Activated CD4-positive, alpha-beta T cell treated with anti-CD3 and anti-CD28 coated beads for 24 hours (primary cell): ENCODE data around the gene CNTFR.
A peak's percentile ranks its signal among the peaks of the same experiment; 100 is the strongest.
"Not testable (repeated sequence)": the region's sequence is repeated elsewhere in the genome, so short reads cannot be mapped to it uniquely, and the experiment has no call there.

ENCODE experiments used
- DNase-seq, 2 donors: peaks; one replicate each; pipeline ENCODE4 v3.0.0-alpha.2; 2020; ENCODE audit warnings: low read depth in 2 of 2

CNTFR gene, protein sequence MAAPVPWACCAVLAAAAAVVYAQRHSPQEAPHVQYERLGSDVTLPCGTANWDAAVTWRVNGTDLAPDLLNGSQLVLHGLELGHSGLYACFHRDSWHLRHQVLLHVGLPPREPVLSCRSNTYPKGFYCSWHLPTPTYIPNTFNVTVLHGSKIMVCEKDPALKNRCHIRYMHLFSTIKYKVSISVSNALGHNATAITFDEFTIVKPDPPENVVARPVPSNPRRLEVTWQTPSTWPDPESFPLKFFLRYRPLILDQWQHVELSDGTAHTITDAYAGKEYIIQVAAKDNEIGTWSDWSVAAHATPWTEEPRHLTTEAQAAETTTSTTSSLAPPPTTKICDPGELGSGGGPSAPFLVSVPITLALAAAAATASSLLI

DNA sequence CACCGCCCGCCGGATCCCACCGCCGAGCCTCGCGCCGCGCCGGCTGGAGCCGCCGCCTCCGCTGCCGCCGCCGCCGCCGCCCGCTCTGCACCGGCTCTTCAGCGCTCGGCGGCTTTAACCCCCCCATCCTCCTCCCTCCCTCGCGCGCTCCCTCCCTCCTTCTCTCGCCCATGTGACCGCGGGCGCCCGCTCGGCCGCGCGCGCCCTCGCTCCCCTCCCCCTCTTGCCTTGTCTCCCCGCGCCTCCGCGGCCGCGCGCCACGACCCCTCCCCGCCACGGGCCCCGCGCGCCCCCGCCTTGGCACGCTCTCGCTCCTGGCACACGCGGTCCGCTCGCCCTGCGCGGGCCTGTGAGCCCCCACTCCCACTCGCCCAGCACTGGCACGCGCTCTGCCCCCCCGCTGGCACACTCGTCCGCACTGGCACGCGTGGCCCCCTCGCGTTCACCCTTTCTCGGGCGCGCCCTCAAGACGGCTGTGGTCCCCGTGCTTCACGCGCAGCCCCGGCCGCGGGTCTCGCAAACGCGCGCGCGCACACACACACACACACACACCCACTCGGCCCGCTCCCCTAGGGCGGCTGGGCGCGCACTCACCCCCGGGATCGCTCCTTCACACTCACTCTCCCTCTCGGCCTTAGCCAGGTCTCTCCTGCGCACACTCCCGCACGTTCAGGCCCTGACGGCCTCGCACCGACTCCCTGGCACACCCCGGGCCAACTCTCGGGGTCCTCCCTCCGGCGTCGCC is at the start of gene CNTFR:
TSS of gene CNTFR (minus strand) at position 89 of the 745 bp plus-strand sequence. CDS start 20,743 bp downstream, outside the sequence.
- DNase-seq = no peak

DNA sequence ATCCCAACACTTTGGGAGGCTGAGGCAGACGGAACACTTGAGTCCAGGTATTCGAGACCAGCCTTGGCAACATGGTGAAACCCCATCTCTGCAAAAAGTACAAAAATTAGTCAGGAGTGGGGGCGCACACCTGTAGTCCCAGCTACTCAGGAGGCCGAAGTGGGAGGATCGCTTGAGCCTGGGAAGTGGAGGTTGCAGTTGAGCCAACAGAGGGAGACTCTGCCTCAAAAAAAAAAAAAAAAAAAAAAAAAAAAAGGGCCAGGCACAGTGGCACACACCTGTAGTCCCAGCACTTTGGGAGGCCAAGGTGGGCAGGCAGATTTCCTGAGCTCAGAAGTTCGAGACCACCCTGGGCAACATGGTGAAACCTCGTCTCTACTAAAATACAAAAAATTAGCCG is 49.8 kb upstream of the CNTFR start:
- not testable (repeated sequence) for DNase-seq

DNA sequence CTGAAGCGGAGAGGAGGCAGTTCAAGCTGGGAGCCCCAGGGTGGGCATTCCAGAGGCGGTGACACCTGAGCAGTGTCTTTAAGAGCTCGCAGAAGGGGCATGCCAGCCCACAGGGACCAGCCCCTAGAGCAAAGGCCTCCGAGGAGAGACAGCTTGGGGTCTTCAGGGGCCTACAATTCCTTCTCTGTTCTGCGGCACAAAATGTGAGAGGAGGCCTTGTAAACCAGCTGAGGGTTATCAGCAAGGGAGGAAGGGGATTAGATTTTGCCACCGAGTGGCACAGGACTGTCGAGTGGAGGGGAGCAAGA is 48.6 kb upstream of the CNTFR start:
- DNase-seq = no peak

DNA sequence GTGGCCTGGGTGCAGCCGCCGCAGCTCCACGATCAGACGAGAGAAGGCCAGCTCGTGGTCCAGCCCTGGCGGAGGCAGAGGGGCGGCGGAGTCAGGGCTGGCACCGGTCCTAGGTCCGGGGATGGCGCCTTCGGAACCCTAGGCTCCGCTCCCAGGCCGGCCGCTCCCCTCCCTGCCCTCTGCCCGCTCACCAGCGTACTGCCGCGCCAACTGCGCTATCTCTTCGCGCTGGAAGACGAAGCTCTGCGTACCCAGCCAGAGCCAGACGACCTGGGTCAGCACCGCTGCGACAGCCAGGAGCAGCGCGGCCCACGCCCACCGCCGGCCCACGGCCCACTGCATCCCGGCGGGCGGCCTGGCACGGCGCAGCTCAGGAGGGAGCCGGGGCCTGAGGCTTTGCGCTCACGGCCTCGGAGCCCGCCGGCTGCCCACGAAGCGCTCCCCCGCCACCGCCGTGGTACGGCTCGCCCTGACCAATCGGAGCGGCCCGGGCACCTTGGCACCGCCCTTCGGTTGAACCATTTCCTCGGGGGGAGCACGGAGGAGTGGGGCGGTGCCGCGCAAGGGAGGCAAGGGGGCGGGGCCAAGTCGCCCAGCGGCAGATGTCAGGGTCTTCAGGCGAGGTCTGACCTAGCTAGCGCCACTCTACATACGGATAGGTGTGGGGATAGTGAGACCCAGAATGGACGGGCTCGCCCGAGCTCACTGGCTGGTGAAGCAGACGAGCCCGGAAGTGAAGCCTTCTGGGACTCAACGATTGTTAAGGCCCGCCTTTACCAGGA is 48.0 kb upstream of the CNTFR start, which contains the start of gene SIGMAR1:
TSS of gene SIGMAR1 (minus strand) at position 432 of the 782 bp plus-strand sequence. CDS start at position 342, 90 bp downstream.
- DNase-seq = peak; percentile 83 to 91

DNA sequence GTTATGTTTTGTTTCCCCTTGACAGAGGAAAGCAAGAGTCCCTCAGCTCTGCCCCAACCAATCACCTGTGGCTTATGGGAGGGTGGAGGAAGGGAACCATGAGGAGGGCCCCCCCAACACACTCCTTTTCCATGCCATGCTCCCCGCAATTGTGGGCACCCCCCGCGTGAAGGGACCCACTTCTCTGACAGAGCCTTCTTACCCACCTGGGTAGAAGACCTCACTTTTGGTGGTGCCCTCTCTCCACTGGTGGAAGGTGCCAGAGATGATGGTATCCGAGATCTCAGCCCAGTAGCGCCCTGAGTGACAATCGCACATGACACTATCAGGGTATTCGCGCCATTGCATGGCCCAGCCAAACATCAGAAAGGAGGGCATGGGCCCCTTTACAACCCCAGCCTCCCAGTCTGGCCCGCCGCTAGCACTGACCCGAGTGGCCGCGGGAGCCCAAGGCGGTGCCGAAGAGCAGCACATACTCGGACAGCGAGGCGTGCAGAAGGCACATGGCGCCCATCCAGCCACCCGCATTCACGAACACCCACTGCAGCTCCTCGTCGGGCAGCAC is 47.3 kb upstream of the CNTFR start:
- no peak for DNase-seq

DNA sequence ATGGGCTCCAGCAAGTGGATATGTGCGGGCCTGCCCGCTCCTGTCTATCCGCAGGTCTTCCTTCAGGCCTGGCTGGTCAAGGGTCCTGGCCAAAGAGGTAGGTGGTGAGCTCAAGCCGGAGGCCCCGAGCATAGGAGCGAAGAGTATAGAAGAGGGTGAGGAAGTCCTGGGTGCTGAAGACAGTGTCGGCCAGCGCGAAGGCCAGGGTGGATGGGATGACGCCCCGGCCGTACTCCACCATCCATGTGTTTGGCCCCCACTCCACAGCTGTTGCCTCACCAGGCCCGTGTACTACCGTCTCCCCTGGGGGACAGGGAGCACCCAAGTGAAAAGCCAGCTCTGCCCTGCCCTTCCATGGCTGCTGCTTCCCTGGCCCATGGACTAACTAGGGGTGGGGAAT is 46.0 kb upstream of the CNTFR start:
- no peak for DNase-seq

DNA sequence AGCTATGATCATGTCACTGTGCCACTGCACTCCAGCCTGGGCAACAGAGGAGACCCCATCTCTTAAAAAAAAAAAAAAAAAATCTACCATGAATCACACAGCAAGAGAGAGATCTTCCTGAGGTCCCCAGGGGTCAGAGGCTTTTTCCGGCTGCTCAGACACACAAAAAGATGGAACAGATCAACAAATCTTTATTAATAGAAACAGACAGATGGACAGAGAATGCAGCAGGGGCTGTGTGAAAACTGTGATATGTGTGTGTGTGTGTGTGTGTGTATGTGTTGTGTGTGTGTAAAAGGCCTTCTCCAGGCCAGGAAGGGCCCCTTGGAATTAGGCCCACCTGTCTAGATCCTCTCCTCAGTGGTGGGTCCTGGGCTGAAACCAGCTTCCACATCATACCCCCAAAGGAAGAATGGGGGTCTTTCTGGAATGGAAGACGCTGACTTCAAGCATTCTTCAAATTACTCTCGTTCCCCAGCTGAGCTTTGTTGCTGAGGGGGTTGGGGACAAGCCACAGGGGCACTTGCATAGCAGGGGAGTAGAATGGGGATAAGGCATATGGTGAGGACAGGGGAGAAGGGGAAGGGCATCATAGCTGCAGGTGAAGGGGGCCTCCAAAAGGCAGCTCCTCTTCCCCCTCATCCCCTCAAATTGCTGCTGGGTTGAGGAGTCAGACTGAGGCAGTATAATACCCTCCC is 45.2 kb upstream of the CNTFR start:
- DNase-seq = no peak

DNA sequence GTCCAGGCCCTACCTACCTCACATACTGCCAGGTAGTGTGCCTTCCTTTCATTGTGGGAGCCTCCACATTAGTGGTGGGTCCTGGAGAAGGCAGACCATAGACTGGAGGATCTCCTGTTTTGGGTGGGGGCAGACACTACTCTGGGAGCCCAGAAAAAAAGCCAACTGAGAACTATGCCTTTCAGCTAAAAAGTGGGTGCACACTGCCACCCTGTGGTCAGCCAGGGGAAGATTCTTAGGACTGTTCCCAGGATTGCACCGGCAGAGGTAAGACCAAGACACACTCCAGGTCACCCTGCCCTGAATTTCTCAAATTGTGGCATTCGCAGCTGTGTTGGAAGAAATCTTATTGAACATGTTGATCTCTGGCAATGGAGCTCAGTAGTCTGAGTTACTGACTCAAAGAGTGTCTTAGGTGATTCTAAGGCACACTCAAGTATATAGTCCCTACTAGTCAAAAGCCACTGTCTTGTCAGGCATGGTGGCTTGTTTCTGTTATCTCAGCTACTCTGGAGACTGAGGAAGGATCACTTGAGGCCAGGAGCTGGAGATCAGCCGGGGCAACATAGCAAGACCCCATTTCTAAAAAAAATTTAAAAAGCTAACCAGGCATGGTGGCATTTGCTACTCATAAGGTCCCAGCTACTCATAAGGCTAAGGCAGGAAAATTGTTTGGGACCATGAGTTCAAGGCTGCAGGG is 44.5 kb upstream of the CNTFR start:
- DNase-seq = peak; percentile 59 to 65

DNA sequence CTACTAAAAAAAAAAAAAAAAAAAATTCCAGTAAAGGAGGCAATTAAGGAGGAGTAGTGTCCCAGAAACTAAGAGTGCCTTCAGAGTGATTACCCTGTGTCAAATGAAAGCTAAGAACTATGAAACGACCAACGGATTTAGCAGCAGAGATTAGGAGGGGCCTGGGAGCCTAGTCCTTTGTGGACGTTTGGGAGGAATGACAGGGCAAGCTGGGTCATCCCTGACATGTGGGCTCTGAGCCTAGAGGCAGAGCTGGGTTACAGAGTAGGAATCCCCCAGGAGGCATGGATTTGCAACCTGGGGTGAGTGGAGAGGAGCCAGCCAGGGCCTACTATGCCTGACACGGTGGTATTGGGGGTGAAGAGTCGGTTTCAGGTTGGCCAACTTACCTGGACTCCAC is 43.6 kb upstream of the CNTFR start:
- no peak for DNase-seq

DNA sequence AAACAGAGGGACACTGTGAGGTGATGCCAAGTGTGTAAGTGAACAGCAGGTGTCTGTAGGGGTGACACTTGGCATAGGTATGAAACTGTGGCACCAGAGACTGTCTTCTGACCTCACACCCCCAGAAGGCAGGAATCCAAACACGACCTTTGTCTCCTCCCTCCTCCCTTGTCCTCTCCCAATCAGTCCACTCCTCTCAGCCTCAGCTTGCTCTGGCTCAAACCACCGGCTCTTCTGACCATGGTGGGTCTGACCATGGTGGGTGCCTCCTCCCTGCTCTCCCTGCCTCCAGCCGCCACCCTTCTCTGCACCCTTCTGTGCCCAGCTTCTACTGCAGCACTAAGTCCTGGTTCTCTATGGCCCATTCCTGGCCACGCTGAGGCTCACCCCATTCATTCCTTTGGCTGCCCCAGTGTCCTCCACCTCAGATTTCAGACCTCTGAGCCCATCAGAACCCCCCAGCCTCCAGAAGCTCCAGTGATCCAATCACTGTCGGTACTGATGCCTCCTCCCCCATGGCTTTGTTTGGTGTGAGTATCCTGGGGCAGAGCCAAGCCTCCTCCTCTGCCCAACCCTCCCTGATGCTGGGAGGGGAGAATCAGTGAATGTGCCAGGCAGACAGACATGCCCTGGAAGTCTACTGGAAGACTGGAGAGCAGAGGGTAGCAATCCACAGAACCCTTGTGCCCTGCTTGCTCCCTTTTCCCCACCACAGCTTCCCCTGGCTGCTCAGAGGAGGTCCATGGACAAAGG is 41.1 kb upstream of the CNTFR start:
- no peak for DNase-seq

DNA sequence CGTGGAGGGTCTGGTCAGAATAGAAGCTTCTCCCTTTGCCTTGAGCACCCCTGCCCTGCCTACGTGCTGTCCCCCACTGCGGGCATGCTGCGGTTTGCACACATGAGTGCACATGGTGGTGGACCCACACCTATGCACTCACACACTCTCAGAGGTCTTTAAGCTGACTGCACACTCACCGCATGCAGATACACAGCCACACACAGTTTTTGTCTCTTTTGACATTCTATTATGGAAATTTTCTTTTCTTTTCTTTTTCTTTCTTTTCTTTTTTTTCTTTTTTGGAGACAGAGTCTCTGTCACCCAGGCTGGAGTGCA is 39.9 kb upstream of the CNTFR start:
- no peak for DNase-seq

DNA sequence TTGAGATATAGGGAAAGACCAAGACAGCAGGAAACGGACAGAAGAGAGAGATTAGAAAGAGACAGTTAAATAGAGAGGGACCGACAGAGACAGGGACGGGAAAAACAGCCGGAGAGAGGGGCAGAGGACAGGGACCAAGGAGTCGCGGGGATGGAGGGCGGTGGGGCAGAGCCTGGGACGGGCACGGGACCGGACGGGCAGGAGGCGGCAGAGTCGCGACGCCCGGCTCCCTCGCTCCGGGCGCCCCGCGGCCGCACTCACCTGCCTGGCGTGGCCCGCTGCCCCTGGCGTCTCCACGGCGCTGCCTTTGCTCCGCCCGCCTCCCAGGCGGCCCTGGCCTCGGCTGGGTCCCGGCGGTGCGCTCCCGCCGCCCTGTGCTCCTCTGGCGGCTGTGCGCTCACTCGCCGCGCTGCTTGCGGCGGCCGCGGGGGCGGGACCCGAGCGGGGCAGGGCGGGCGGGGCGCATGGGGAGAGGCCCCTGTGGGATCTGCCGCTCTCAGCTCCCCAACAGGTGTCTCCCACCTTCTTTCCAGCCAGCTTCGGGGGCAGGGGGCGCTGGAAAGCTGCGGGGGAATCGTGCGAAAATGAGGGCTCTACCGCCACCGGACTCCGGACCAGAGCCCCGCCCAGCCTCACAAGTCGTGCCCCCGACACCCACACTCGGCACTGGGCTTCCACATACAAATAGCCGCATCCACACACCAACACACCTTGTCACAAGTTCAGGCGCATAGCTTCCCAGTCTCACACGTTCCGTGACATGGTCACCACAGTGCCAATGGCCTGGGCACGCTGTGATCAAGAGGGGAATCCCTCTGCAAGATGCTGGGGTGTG is 39.3 kb upstream of the CNTFR start, which contains the start of gene ARID3C:
TSS of gene ARID3C (minus strand) at position 411 of the 835 bp plus-strand sequence. CDS start 1,052 bp downstream, outside the sequence.
- no peak for DNase-seq

DNA sequence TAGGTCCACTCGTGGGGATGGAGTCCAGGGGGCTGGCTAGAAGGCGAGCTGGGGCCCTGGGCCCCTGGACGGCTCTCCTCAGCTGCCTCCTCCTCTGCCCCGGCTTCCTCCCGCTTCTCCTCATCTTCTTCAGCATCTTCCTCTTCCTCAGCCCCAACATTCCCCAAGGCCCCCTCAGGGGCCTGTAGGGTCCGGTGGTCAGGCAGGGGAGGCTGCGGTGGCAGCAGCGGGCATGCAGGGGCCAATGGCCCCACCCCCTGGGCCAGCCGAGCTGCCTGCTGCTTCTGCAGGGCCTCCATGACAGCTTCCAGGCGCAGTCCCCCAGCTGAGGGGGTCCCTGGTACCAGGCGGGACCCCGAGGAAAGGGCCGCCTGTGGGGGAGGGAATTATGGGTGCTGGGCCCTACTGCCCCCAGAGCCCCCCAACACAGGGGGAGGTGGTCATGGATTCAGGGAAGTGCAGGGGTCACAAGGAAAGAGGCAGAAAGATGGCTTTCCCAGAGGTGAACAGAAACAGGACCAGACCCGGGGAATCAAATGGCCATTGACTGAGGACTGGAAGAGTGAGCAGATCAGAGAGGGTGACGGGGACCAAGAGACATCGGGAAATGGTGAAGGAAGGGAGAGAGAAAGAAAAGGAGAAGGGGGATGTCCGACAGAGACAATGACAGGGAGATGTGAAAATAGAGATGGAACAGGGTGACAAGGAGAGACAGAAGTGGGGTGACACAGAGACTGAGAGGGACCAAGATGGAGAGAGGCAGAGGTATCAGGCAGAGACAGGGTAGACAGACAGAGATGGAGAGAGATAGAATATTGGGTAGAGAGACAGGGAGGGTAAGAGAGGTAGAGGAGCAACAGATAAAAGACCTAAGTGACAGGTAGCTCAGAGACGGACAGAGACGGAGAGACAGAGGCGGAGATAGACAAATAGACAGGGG is 38.5 kb upstream of the CNTFR start:
- no peak for DNase-seq

DNA sequence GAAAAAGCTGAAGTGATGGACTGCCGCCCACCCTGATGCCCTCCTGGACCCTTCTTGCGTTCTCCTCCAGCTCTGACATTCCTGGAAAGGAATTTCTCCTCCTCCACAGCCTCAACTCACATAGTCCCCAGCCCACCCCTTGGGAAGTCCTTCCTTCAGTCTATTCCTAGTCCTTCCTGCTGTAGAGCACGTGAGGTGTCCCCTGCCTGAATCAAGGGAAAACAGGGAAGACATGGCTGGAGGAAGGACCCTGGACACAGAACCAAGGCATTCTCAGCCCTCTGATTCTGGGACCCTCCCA is 35.6 kb upstream of the CNTFR start:
- DNase-seq = no peak

DNA sequence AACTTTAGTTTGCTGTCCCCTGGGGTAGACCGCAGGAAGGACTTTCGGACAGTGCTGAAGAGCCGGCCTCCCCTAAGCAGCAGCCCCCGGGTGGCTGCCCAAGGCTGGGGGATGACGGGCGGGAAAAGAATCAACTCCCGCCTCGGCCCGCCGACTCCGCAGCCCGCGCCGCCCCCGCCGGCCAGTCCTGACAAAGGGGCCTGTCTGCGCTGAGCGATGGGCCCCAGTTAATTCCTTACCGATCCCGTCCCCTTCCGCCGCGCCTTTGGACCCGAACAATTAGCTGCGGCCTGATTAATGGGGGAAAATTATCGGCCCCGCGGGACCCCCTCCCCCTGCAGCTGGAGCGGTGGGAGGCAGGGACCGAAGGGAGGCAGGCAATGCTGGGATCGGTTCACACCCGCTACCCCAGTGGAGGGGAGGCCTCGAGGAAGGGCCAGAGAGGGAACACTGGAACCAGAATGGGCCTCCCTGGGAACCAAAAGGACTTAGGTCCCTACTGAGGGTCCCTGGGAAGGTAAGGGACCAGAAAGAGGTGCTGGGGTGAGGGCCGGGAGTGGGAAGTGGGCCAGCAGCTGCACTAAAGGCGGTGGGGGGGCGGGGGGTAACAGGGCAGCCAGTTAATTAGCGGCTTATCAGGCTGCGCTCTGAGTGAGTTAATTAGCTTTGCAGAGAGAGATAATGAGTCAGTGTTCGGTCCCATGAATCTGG is 35.1 kb upstream of the CNTFR start:
- no peak for DNase-seq

DNA sequence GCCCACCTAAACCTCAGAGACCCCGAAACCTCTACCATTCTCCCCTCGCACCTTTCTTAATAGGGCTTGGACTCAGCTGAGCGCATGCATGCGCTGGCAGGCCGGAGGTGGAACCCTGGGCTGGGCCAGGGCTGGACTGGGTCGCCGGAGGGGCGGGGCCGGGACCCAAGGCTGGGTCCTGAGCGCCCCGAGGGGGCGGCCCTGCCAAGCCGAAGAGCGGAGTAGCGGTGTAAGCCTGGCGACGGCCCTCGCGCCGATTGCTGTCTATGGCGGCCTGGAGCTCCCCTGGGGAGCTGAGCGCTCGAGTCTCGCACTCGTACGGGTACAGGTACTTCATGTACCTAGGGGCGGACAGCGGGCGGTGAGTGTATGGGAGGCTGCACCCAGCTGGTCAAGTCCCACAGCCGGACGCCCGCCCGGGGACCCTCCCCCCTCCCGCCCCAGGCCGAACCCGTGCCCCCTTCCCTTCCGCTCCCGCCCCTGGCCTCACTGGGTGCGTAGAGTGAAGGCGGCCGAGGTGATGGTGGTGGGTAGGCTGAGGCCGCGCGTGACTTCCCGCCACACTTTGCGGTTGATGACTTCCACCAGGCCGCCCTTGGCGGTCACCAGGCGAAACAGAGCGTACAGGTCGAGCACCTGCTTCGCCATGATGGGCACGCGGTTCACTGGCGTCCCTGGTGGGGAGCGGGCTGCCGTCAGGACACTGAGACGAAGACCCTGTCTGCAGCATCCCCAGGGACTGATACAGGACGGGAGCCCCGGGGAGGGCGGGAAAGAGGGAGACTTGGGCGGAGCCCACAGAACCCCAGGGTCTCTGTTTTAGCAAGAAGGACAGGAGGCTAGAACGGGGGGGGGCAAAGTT is 34.1 kb upstream of the CNTFR start:
- DNase-seq = no peak
